ENCODE data around the gene AMPH. TPM values are rescaled to one million over a fixed set of nuclear protein-coding genes. Genes with fewer than 3 reads are reported as not detected.
"Not testable (repeated sequence)": the region's sequence is repeated elsewhere in the genome, so short reads cannot be mapped to it uniquely, and the experiment has no call there.

The AMPH gene
- total and polyA plus RNA-seq, 9 of the 15 experiments (the other 6 are each of a cell fraction or from before 2014, with no cell fraction given): 0.03 to 0.35 TPM; not detected in 7

- FAIRE-seq; H3K9me1 ChIP-seq (ENCODE audit: control insufficient read depth, insufficient read depth, low read length); H2AFZ ChIP-seq (ENCODE audit: low read depth, low read length); H3K4me3 ChIP-seq; in situ Hi-C loops (cut with MboI); BruUV-seq (replicated peaks); H4K20me1 ChIP-seq (replicated peaks; ENCODE audit: control insufficient read depth, insufficient read depth, low read length); H3K27me3 ChIP-seq (ENCODE audit: control insufficient read depth in 2 of 2, insufficient read depth in 2 of 2, low read length in 2 of 2); H3K9me3 ChIP-seq (replicated peaks; ENCODE audit: control insufficient read depth, insufficient read depth, low read depth, low read length): not testable (repeated sequence)
- WGBS (ENCODE audit: insufficient coverage, low coverage, missing lambda C conversion rate): 43% methylated on average over 4 of the region's 6 CpGs
- intact Hi-C loops (cut with micrococcal nuclease): loop anchor here (1.0 kb wide), 1 partner anchor 14 kb away; no protein-coding TSS in a partner anchor
- Histone ChIP-seq H3K4me2 (ENCODE audit: insufficient read depth, low read length) (peak overlapping the region; percentile 53), H3K4me1 (replicated peaks in 1 of 2; ENCODE audit: control insufficient read depth in 2 of 2, insufficient read depth in 2 of 2, low read length in 2 of 2) (peaks cover 3 to 13% of the 10 kb centered on the region in 2 experiments; a peak in 4 of 5 replicates), H3K27ac (ENCODE audit: extremely low read depth, low read depth, low read length) (peak overlapping the region; percentile 3; the same call in 1 of the 3 replicates), H3K9ac (ENCODE audit: insufficient read depth in 1 of 2, low read depth in 2 of 2, low read length in 2 of 2) (peak overlapping the region in 1 of 2 experiments; percentile 28; a peak in 1 of 4 replicates), H3K79me2 (ENCODE audit: control insufficient read depth, insufficient read depth, low read length) (peaks cover 68% of the 10 kb centered on the region), H3K36me3 (ENCODE audit: control insufficient read depth, insufficient read depth, low read length) (peaks cover 31% of the 10 kb centered on the region; the same call in 2 of the 3 replicates)
- DNase-seq (ENCODE audit: extremely low read depth in 1 of 4, low spot score in 3 of 4) (peak in 1 of 4 experiments; percentile 68), ATAC-seq (peak; percentile 59)
- ChIA-PET POLR2A (interaction anchor here (0.6 to 1.1 kb wide), 2 partner anchors 8 to 219 kb away, joined by 3 to 5 read pairs; no protein-coding TSS in a partner anchor), CTCF (ENCODE audit: low intra/inter-chr PET ratio) (interaction anchor here (0.8 to 1.1 kb wide), 3 partner anchors 13 to 130 kb away, joined by 3 to 5 read pairs (median 4); no protein-coding TSS in a partner anchor)
- 0 out of 2 replicates have a peak, but pooled peaks have one; percentile 16 for TF ChIP-seq CTBP1 (IDR thresholded peaks at IDR 0.05; ENCODE audit: borderline replicate concordance)
- peak; percentile 22; the same call in 1 of the 2 replicates for TF ChIP-seq TFAP4 (CRISPR knock-in tag; IDR thresholded peaks at IDR 0.05; ENCODE audit: borderline replicate concordance)
- peak; percentile 60; the same call in 1 of the 2 replicates for TF ChIP-seq ZBTB33 (CRISPR knock-in tag; IDR thresholded peaks at IDR 0.05)
- TF ChIP-seq MAZ (CRISPR knock-in tag; conservative IDR thresholded peaks at IDR 0.05 in 1 of 2, IDR thresholded peaks at IDR 0.05 in 1 of 2): 0 out of 4 replicates have a peak, but pooled peaks of 1 of the 2 experiments have one; percentile 23
- TF ChIP-seq CTCF (IDR thresholded peaks at IDR 0.05 in 2 of 3, conservative IDR thresholded peaks at IDR 0.05 in 1 of 3; ENCODE audit: insufficient read depth in 2 of 3, low read depth in 1 of 3, low read length in 3 of 3): peak; percentile 67 to 96 (median 72)
- peak in 1 of 2 experiments; percentile 42; a peak in 2 of 4 replicates for TF ChIP-seq RAD21 (CRISPR knock-in tag; conservative IDR thresholded peaks at IDR 0.05 in 1 of 2, IDR thresholded peaks at IDR 0.05 in 1 of 2)
- TF ChIP-seq ZNF263 (CRISPR knock-in tag; IDR thresholded peaks at IDR 0.05; ENCODE audit: borderline replicate concordance): peak; percentile 98
Observed at GRCh38 chr7:38345299-38346172, 285.6 kb downstream of the AMPH start.

All from K562 (cell line).